HepG2 (cell line): ENCODE data around the gene ARFGEF3. TPM values are rescaled to one million over a fixed set of nuclear protein-coding genes. Genes with fewer than 3 reads are reported as not detected.

Source experiments
- EHMT2 ChIP-seq: fragments of 200-600 bp; sonication (generic); IDR thresholded peaks from 2 replicates; pipeline ENCODE4 v1.7.0; 2017; ENCODE audit warnings: antibody characterized with exemption, low read depth, low read length, borderline replicate concordance
- JUND ChIP-seq: sonication (generic); formaldehyde crosslinking; IDR thresholded peaks from 2 replicates; pipeline ENCODE4 v1.8.0; 2022; ENCODE audit warnings: mild to moderate bottlenecking, missing genetic modification reagents
- KLF16 ChIP-seq, 2 experiments: sonication (generic) in 1 of 2; formaldehyde crosslinking in 1 of 2; IDR thresholded peaks; 2 replicates each; pipeline versions ENCODE4 v1.6.1 to v1.8.0; 2016 to 2023; ENCODE audit warnings: missing genetic modification reagents in 2 of 2, missing compliant biosample characterization in 1 of 2
- NR2F2 ChIP-seq: IDR thresholded peaks from 2 replicates; pipeline ENCODE4 v1.6.1; 2012; ENCODE audit warnings: low read depth, inconsistent platforms, borderline replicate concordance
- ZFP82 ChIP-seq: sonication (generic); formaldehyde crosslinking; IDR thresholded peaks from 2 replicates; pipeline ENCODE4 v1.5.1; 2020; ENCODE audit warnings: mild to moderate bottlenecking, missing genetic modification reagents, borderline replicate concordance
- ZFY ChIP-seq: sonication (generic); formaldehyde crosslinking; IDR thresholded peaks from 2 replicates; pipeline ENCODE4 v1.4.0; 2020; ENCODE audit warnings: missing genetic modification reagents
- ZNF629 ChIP-seq: sonication (generic); formaldehyde crosslinking; conservative IDR thresholded peaks from 2 replicates; pipeline ENCODE4 v1.5.0; 2020; ENCODE audit warnings: missing genetic modification reagents
- polyA plus RNA-seq, 8 experiments: library from polyadenylated mRNA; depleted of rRNA in 3 of 8; stranded (reverse) in 7 of 8; unstranded in 1 of 8; fragments of >200 nt; fragmentation: Illumina TruSeq in 4 of 8; extraction: Trizol in 4 of 8; gene quantifications; 2 replicates each; pipeline versions ENCODE4 v1.2.1 to v1.2.3, GENCODE V29; 2011 to 2016; ENCODE audit warnings: low read depth in 4 of 8, missing spikeins in 1 of 8, mixed read lengths in 1 of 8; ENCODE audit not compliant: insufficient read depth in 1 of 8
- total RNA-seq, 5 experiments: library from RNA; depleted of rRNA; stranded (reverse); fragments of >200 nt; fragmentation: Illumina TruSeq; extraction: Trizol; gene quantifications; 2 replicates each; pipeline ENCODE4 v1.2.3, GENCODE V29; 2016; ENCODE audit warnings: low read depth in 1 of 5
- TF ChIP-seq, protein P1 (sequence below): IDR thresholded peaks from 2 replicates; pipeline ENCODE4 v1.6.1; 2016; ENCODE audit warnings: missing genetic modification reagents, missing compliant biosample characterization
- TF ChIP-seq, protein P2 (sequence below): IDR thresholded peaks from 2 replicates; pipeline ENCODE4 v1.6.1; 2016; ENCODE audit warnings: low read depth, missing genetic modification reagents, missing compliant biosample characterization
- TF ChIP-seq, protein P3 (sequence below), 2 experiments: sonication (generic) in 1 of 2; formaldehyde crosslinking in 1 of 2; IDR thresholded peaks; 2 replicates each; pipeline versions ENCODE4 v1.4.0 to v1.6.1; 2018 to 2020; ENCODE audit warnings: missing genetic modification reagents in 2 of 2, borderline replicate concordance in 1 of 2, low read depth in 1 of 2, mild to moderate bottlenecking in 1 of 2, missing biosample characterization in 1 of 2
- TF ChIP-seq, protein P4 (sequence below): sonication (generic); formaldehyde crosslinking; IDR thresholded peaks from 2 replicates; pipeline ENCODE4 v1.4.0; 2020; ENCODE audit warnings: missing genetic modification reagents
- TF ChIP-seq, protein P5 (sequence below): sonication (generic); formaldehyde crosslinking; IDR thresholded peaks from 2 replicates; pipeline ENCODE4 v1.4.0; 2020; ENCODE audit warnings: missing genetic modification reagents, mild to moderate bottlenecking, borderline replicate concordance

Gene ARFGEF3
- total and polyA plus RNA-seq, 2 of the 13 experiments (the other 11 are each of a cell fraction or from before 2014, with no cell fraction given): 0.60 to 2.6 TPM

DNA sequence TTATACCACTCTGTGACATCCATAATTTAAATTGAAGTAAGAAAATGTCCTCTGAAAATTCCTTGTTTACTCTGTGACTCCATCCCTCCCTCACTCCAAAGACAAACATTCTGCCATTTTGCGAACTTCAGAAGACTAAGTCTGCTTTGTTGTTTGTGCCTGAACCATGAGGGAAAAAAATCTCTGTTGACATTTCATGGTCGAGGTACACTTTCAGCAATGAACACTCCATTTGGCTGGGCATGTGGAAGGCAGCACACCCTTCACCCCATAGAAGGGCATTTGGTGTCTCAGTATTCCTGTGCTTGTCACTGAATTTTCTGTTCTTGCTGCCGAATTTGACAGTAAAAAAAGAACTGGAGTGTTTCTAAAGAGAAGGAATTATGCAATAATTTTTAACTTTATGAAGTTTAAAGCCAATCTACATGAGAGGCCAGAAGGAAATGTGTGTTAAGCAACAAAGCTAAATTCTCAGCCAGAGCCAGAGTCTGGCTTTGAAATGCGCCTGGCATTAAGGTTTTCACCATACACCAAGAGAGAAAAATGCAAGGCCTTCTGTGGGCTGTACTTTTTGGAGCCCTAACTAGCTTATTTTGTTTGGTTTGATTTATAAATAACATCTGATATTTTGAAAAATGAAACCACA, 61.3 kb downstream of the ARFGEF3 start (continued):
- peak; percentile 27; the same call in 1 of the 2 replicates for TF ChIP-seq JUND (CRISPR knock-in tag)
- TF ChIP-seq, protein P1, sequence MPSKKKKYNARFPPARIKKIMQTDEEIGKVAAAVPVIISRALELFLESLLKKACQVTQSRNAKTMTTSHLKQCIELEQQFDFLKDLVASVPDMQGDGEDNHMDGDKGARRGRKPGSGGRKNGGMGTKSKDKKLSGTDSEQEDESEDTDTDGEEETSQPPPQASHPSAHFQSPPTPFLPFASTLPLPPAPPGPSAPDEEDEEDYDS (CRISPR knock-in tag): peak; percentile 53
- TF ChIP-seq, protein P2, sequence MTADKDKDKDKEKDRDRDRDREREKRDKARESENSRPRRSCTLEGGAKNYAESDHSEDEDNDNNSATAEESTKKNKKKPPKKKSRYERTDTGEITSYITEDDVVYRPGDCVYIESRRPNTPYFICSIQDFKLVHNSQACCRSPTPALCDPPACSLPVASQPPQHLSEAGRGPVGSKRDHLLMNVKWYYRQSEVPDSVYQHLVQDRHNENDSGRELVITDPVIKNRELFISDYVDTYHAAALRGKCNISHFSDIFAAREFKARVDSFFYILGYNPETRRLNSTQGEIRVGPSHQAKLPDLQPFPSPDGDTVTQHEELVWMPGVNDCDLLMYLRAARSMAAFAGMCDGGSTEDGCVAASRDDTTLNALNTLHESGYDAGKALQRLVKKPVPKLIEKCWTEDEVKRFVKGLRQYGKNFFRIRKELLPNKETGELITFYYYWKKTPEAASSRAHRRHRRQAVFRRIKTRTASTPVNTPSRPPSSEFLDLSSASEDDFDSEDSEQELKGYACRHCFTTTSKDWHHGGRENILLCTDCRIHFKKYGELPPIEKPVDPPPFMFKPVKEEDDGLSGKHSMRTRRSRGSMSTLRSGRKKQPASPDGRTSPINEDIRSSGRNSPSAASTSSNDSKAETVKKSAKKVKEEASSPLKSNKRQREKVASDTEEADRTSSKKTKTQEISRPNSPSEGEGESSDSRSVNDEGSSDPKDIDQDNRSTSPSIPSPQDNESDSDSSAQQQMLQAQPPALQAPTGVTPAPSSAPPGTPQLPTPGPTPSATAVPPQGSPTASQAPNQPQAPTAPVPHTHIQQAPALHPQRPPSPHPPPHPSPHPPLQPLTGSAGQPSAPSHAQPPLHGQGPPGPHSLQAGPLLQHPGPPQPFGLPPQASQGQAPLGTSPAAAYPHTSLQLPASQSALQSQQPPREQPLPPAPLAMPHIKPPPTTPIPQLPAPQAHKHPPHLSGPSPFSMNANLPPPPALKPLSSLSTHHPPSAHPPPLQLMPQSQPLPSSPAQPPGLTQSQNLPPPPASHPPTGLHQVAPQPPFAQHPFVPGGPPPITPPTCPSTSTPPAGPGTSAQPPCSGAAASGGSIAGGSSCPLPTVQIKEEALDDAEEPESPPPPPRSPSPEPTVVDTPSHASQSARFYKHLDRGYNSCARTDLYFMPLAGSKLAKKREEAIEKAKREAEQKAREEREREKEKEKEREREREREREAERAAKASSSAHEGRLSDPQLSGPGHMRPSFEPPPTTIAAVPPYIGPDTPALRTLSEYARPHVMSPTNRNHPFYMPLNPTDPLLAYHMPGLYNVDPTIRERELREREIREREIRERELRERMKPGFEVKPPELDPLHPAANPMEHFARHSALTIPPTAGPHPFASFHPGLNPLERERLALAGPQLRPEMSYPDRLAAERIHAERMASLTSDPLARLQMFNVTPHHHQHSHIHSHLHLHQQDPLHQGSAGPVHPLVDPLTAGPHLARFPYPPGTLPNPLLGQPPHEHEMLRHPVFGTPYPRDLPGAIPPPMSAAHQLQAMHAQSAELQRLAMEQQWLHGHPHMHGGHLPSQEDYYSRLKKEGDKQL (CRISPR knock-in tag): peak; percentile 61; the same call in 1 of the 2 replicates
- peak in 1 of 2 experiments; percentile 82; a peak in 1 of 4 replicates for TF ChIP-seq KLF16 (CRISPR knock-in tag; IDR thresholded peaks at IDR 0.05)
- TF ChIP-seq, protein P3, sequence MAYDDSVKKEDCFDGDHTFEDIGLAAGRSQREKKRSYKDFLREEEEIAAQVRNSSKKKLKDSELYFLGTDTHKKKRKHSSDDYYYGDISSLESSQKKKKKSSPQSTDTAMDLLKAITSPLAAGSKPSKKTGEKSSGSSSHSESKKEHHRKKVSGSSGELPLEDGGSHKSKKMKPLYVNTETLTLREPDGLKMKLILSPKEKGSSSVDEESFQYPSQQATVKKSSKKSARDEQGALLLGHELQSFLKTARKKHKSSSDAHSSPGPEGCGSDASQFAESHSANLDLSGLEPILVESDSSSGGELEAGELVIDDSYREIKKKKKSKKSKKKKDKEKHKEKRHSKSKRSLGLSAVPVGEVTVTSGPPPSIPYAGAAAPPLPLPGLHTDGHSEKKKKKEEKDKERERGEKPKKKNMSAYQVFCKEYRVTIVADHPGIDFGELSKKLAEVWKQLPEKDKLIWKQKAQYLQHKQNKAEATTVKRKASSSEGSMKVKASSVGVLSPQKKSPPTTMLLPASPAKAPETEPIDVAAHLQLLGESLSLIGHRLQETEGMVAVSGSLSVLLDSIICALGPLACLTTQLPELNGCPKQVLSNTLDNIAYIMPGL (CRISPR knock-in tag; IDR thresholded peaks at IDR 0.05; ENCODE audit: borderline replicate concordance in 1 of 2, low read depth in 1 of 2): peak; percentile 45 to 78; a peak in 2 of 4 replicates
- TF ChIP-seq ZFP82 (CRISPR knock-in tag): no peak
- peak; percentile 92; the same call in 1 of the 2 replicates for TF ChIP-seq EHMT2
- TF ChIP-seq ZFY: peak; percentile 29; the same call in 1 of the 2 replicates
- TF ChIP-seq, protein P4, sequence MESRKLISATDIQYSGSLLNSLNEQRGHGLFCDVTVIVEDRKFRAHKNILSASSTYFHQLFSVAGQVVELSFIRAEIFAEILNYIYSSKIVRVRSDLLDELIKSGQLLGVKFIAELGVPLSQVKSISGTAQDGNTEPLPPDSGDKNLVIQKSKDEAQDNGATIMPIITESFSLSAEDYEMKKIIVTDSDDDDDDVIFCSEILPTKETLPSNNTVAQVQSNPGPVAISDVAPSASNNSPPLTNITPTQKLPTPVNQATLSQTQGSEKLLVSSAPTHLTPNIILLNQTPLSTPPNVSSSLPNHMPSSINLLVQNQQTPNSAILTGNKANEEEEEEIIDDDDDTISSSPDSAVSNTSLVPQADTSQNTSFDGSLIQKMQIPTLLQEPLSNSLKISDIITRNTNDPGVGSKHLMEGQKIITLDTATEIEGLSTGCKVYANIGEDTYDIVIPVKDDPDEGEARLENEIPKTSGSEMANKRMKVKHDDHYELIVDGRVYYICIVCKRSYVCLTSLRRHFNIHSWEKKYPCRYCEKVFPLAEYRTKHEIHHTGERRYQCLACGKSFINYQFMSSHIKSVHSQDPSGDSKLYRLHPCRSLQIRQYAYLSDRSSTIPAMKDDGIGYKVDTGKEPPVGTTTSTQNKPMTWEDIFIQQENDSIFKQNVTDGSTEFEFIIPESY (CRISPR knock-in tag): peak; percentile 32; the same call in 1 of the 2 replicates
- TF ChIP-seq, protein P5, sequence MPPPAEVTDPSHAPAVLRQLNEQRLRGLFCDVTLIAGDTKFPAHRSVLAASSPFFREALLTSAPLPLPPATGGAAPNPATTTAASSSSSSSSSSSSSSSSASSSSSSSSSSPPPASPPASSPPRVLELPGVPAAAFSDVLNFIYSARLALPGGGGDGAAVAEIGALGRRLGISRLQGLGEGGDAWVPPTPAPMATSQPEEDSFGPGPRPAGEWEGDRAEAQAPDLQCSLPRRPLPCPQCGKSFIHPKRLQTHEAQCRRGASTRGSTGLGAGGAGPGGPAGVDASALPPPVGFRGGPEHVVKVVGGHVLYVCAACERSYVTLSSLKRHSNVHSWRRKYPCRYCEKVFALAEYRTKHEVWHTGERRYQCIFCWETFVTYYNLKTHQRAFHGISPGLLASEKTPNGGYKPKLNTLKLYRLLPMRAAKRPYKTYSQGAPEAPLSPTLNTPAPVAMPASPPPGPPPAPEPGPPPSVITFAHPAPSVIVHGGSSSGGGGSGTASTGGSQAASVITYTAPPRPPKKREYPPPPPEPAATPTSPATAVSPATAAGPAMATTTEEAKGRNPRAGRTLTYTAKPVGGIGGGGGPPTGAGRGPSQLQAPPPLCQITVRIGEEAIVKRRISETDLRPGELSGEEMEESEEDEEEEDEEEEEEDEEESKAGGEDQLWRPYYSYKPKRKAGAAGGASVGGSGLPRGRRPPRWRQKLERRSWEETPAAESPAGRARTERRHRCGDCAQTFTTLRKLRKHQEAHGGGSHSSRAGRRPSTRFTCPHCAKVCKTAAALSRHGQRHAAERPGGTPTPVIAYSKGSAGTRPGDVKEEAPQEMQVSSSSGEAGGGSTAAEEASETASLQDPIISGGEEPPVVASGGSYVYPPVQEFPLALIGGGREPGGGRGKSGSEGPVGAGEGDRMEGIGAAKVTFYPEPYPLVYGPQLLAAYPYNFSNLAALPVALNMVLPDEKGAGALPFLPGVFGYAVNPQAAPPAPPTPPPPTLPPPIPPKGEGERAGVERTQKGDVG (CRISPR knock-in tag): no peak
- peak; percentile 23; the same call in 1 of the 2 replicates for TF ChIP-seq NR2F2
- TF ChIP-seq ZNF629 (CRISPR knock-in tag): 0 out of 2 replicates have a peak, but pooled peaks have one; percentile 17
